NCI-H460 (cell line): ENCODE measurements around the gene CPA4. TPM values are rescaled to one million over a fixed set of nuclear protein-coding genes. Genes with fewer than 3 reads are reported as not detected.
A peak's percentile ranks its signal among the peaks of the same experiment; 100 is the strongest.

Source experiments
- DNase-seq: peaks from one replicate; pipeline ENCODE4 v3.0.0-alpha.2; 2016; ENCODE audit warnings: low read depth; ENCODE audit errors: extremely low read depth
- total RNA-seq: library from RNA; depleted of rRNA; stranded (reverse); fragments of >200 nt; shearing (Covaris generic); gene quantifications from 2 replicates; pipeline ENCODE4 v1.2.3, GENCODE V29; 2014; rRNA removed

Gene CPA4
- total RNA-seq, 1 experiment from 2014 or later = 1.6 TPM

DNA sequence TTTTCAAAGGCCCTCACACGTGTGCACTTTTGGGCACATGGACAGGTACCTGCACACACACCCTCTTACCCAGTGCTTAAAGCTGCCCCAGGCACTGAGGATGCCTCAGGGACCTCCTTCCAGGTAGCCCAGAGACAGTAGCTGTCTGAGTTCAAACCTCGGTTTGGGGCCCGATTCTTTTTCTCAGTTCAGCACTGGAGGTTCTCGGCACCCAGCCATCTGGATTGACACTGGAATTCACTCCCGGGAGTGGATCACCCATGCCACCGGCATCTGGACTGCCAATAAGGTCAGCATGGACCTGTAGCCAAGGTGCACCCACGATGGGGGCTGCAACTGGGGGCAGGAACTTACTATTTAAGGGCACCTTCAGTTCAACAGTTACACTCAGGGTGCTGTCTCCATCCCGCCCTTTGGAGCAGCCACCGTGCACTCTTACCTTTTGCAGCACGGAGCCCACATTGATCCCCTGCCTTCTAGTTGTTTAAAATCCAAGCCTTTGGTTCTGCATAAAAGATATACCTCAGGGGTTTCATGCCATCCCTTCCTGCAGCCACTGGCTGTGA lies 69.4 kb downstream of the CPA4 start:
- DNase-seq = no peak

DNA sequence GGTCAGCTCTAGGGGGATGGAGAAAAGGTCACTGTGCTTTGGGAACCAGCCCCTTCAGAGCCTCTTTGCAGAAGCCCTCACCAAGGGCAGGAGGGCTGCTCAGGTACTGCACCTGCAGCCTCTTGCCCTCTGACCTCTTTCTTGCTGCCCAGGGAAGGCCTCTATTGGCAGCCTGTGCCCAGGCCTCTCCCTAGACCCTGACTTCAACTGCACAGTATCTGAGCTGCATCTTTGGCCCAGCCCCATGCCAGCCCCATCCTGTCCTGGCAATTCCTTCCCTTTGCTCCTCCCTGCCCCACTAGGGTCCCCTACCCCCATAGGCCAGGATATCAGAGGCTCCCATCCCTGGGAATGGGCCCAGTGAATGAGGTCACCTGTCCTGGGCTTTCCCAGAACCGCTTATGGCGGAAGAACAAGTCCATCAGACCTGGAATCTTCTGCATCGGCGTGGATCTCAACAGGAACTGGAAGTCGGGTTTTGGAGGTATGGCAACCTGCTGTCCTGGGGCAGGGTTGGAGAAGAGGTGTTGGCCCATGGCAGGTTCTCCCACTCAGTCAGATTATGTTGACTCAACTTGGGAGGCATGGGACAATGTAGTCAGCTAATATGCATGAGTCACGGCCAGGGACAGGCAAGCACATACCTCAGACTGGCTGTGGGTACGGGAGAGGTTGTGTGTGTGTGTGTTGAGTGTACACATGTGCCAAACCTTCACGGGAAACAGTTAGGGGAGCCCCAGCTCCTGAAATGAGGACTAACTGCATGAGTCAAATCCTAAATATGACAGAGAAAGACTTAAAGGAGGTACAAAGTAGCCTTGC lies 70.3 kb downstream of the CPA4 start:
- DNase-seq = peak; percentile 31

DNA sequence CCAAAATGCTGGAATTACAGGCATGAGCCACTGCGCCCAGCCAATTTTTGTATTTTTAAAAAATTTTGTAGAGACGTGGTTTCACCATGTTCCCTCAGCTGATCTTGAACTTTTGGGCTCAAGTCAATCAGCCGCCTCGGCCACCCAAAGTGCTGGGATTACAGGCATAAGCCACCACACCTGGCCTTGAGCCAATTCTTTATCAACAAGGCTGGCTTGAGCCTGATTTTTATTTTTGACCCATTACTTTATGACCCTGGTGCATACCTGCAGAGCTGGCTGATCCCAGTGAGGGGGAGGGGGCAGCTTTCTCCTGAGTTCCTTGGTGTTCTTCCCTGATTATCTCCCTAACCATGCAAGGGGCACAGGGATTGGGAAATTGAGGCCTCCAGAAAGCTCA lies 71.5 kb downstream of the CPA4 start:
- DNase-seq = no peak

DNA sequence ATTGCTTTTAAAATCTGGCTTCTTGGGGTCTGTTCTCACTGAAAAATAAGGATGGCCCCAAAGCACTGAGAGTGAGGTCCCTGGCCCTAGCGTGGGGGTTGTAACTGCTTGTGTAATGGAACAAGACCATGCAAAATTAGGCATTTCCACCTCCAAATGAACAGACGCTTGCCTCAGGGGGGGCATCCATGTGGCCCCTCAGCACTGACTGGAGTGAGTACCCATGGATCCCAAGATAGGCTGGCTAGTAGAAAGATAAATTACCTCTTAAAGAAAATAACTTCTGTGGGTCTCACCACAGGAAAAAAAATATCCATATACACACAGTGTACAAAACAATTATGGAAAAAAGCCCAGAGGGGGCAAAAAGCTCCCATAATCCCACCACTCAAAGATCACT lies 72.1 kb downstream of the CPA4 start:
- DNase-seq = no peak

DNA sequence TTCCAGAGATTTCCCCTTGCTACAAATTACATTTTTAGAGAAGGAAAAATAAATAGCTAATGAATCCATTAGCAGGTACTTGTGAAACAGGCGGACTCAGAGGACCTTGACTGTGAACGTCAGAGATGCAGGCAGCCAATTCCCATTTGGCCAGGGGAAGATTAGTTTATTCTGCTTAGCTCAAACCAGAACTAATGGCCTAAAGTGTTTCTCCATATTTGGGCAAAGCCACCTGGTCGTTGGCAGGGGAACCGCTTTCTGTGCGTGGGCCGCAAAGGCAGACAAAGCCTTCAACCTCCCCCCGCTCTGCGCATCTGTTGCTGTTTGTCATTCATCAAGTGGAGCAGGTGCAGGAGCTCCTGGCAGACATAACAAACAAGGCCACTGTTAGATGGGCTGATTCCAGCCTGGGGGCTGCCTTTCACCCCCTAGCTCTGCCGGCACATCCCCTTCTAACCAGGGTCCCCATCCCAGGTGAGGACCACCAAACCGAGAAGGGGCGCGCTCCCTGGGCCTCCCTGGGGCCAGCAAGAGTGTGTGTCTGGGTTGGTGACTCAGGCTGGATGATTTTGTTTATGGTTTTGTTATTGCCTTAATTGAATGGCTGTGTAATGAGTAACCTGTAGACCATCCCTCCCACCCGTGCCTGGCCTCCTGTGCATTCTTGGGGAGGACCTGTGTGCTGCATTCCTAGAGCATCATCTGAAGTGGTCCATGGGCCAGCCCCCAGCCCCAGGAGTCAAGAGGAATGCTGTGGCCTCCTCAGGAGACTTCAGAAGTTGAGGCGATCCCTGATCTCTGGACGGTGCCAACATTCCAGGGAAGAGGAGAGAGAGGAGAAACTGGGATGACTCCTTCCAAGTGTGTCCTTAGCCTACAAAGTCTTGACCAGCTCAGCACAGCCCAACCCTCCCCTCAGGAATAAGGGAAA lies 72.8 kb downstream of the CPA4 start:
- no peak for DNase-seq

DNA sequence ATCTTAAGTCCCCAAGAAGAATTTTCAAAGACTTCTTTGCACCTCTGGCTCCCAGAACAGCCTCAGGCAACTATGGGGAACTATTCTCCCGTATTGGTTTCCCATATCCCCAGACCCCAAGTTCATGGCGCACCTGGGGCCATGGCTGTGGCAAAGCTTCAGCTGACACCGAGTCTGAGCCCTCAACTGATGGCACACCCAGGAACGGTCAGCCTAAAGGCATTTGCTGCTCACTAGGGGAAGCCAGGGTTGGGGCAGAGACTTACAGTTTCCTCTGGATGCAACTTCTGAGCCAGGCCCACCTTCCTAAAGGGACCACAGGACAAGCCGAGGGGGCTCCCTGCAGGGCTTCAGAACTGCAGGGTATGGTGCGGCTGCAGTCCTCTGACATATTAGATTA lies 73.6 kb downstream of the CPA4 start:
- DNase-seq = no peak

DNA sequence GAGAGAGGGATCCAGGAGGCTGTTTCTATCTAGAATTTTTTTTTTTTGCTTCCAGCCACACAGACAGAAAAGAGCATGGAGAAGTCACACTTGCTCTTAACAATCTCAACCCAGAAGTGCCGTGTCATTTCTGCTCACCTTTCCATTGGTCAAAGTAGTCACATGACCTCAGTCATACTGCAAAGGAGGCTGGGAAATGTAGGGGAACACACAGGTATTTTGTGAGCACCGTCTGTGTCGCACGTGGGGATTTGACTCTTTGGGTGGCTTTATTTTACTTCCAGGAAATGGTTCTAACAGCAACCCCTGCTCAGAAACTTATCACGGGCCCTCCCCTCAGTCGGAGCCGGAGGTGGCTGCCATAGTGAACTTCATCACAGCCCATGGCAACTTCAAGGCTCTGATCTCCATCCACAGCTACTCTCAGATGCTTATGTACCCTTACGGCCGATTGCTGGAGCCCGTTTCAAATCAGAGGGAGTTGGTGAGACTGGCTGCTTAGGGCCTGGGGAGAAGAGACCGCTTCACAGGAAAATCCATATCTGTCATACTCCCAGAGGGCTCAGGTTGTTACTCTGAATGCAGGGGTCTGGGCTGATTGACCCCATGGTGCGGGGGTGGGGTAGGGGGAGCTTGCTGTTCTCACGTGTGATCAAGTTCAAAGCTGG lies 74.3 kb downstream of the CPA4 start:
- no peak for DNase-seq

DNA sequence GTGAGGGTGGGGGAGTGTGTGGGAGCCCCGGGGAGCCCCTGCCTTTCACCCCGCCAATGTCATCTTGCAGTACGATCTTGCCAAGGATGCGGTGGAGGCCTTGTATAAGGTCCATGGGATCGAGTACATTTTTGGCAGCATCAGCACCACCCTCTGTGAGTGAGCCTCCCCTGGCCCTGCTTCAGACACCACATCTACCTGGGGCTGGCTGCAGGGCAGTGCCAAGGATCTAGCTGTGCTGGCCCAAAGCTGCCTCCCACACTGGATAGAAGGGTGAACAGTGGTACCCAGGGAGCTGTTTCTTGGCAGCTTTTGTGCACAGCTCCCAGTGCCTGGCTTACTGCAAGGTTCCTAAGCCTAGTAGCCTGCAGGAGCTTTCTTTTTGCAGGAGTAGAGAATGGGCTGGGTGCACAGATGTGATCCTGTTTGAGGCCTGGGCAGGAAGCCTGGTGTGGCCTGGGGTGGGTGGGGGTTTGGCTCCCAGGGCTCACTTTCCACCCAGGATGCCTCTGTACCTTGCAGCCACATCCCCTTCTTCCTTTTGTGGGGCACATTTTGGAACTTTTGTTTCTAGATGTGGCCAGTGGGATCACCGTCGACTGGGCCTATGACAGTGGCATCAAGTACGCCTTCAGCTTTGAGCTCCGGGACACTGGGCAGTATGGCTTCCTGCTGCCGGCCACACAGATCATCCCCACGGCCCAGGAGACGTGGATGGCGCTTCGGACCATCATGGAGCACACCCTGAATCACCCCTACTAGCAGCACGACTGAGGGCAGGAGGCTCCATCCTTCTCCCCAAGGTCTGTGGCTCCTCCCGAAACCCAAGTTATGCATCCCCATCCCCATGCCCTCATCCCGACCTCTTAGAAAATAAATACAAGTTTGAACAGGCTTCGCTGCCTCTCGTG lies 75.1 kb downstream of the CPA4 start:
- DNase-seq = no peak

DNA sequence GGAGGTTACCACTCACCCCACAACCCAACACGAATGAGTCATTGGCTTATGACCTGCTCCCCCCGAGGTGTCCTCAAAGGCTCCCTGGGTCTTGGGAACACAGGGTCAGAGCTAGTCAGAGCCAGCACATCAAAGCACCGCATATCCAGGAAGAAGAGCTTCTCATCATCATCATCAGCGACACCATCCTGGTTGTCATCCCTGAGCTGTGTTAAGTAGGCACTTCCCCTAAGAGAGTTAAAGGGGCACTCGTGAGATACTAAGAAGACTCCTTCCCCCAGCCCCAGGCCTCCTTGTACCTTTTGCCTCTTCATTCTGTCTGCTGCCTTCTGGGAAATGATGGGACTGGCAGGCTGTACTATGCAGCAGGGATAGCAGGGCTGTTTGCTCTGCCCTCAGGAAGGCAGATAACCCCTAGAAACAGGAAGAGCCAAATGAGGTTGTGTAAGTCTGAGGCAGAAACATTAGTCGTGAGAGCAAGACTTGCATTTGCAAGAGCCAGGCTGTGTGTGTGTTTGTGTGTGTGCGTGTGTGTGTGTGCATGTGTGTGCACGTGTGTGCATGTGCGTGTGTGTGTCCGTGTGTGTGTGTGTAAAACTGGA lies 76.2 kb downstream of the CPA4 start:
- DNase-seq = no peak

DNA sequence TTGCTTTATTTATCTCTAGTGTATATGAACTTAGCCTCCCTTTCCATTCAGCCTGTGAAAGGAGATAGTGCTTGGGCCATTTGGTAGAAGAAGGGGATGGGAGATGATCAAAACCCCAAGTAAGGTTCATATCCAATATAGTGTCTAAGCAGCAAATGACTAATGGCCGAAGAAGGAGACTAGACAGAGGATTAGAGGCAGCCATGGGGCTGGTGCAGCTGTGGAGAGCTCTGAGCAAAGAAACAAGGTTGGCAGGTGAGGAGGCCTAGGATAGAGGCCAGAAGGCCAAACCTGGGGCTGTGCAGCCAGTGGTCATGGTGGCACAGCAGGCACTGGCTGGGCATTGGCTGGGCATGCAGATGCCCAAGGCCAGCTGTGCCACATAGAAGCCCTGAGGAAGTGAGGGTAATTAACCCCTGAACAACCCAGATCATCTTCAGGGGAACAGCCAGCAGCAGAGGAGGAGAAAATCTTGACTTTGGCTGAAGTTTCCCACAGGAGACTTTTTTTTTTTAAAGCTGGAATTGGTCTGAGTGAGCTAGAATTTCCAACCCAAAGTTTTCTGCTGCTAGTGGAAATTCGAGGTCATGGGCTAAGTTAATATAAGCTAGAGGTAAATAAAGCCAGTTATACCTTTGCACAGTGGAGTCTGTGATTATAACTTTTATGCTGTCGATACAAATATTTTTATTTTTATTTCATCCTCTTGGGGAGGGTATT lies 77.0 kb downstream of the CPA4 start:
- DNase-seq = no peak

DNA sequence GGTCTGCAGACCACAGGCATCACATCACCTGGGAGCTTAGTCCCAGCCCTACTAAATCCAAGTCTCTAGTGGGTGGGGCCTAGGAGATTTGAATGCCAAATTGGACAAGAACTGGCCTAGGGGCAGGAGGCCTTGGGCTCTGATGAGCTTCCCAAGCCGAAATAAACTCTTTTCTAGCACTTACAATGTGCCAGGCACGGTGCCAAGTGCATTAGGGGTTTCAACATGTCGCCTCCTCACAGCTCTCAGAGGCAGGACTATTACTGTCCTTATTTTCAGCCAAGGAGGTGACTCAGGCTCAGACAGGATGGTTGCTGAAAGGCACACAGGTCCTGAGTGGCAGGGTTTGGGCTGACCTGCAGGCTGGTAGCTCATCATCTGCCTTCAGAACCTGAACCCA lies 78.1 kb downstream of the CPA4 start:
- DNase-seq = no peak

DNA sequence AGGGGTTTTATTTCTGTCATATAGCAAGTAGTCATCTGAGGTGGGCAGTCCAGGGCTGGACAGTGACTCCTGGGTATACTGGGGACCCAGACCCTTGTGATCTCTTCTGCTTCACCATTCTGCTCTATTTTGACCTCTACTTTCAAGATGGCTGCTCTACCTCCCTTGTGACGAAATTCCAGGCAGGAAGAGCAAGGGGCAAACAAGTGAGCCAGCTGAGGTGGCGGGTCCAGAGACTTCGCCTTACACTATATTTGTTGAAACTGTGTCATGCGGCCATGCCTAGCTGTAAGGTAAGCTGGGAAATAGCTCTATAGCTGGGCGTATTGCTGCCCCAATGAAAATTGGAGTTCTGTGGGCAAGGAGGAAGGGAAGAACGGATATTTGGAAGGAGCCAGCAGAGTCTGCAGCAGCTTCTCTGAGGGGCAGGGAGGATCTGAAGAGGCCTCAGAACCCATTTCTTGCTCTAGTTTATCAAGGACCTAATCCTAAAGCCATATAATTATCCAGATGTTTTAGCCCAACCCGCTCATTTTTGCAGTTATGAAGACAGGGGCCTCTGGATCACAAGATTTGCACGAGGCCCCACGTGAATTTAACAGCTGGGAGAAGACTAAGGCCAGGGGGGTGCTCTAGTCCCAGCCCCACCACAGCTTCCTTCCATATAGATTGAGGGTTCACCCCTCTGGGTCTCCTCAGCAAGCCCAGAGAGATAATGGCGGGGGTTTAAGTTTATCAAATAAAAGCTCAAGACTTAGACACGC lies 79.6 kb downstream of the CPA4 start:
- no peak for DNase-seq

Other genes starting within 250 kb of the CPA4 start
- 27.3 and 27.9 TPM in 2 replicates for gene ZC3HC1, start 241.8 kb upstream of the CPA4 start, total RNA-seq
- 36.9 and 48.0 TPM in 2 replicates for gene KLHDC10, start 222.6 kb upstream of the CPA4 start, total RNA-seq
- 79.1 and 86.0 TPM in 2 replicates for gene TMEM209, start 87.8 kb upstream of the CPA4 start, total RNA-seq
- 0.12 TPM in 1 of 2 replicates, not detected in the other for gene SSMEM1, start 85.3 kb upstream of the CPA4 start, total RNA-seq
- gene CPA2, start 26.3 kb upstream of the CPA4 start, total RNA-seq = 0.59 and 0.75 TPM in 2 replicates
- not detected in 2 replicates for gene CPA5, start 51.7 kb downstream of the CPA4 start, total RNA-seq
- gene CPA1, start 87.3 kb downstream of the CPA4 start, total RNA-seq = not detected in 2 replicates
- 19.3 and 22.4 TPM in 2 replicates for gene CEP41, start 147.9 kb downstream of the CPA4 start, total RNA-seq
- 29.4 and 36.0 TPM in 2 replicates for gene MEST, start 198.9 kb downstream of the CPA4 start, total RNA-seq